Left ventricle myocardium inferior (tissue), 1 donor: ENCODE results near the gene TMEM182. TPM values are rescaled to one million over a fixed set of nuclear protein-coding genes. Genes with fewer than 3 reads are reported as not detected.

Experiments used
- DNase-seq: peaks from one replicate; pipeline ENCODE4 v3.0.0-alpha.2; 2020
- H3K27ac ChIP-seq: fragments of 200-600 bp; replicated peaks from 2 replicates; pipeline ENCODE4 v1.8.0; 2021
- H3K27me3 ChIP-seq: fragments of 200-600 bp; 2 replicates; pipeline ENCODE4 v1.8.0; 2021; ENCODE audit warnings: low read depth
- H3K36me3 ChIP-seq: fragments of 200-600 bp; 2 replicates; pipeline ENCODE4 v1.8.0; 2021
- H3K4me1 ChIP-seq: fragments of 200-600 bp; 2 replicates; pipeline ENCODE4 v1.8.0; 2021
- H3K4me3 ChIP-seq: fragments of 200-600 bp; 2 replicates; pipeline ENCODE4 v1.8.0; 2021; ENCODE audit warnings: mild to moderate bottlenecking, moderate library complexity
- H3K9me3 ChIP-seq: fragments of 200-600 bp; replicated peaks from 2 replicates; pipeline ENCODE4 v1.8.0; 2021
- intact Hi-C: fragments of 100-400 bp; cut with micrococcal nuclease; formaldehyde crosslinking; loops from one replicate; pipeline ENCODE4 v1.11.0; 2022
- total RNA-seq: library from RNA; stranded (reverse); fragmentation: NEBNext Ultra II Directional; extraction: Animal tissue kit (Norgen Biotek cat#: 25700); gene quantifications from one replicate; pipeline ENCODE4 v1.2.1, GENCODE V29; 2021
- TF ChIP-seq, protein P1 (sequence below): fragments of 200-600 bp; IDR thresholded peaks from 2 replicates; pipeline ENCODE4 v1.8.0; 2021; ENCODE audit warnings: antibody characterized with exemption, mild to moderate bottlenecking, borderline replicate concordance
- donor health status: DM: no; HTN: yes; CAD: no; lungs with severe emphysema.

Gene TMEM182
- total RNA-seq, 1 donor from 2014 or later: 174 TPM

GRCh38 chr2:102852867-102853266 lies 91.0 kb downstream of the TMEM182 start:
- peaks cover 7% of the 10 kb centered on the region for H3K9me3 ChIP-seq
- intact Hi-C loops: no loop called here
- no peak overlapping the region for H3K27ac ChIP-seq
- no peak for DNase-seq
- H3K27me3 ChIP-seq: peaks cover 7% of the 10 kb centered on the region
- no peaks in the 10 kb centered on the region for H3K36me3 ChIP-seq
- H3K4me1 ChIP-seq: peaks cover 9% of the 10 kb centered on the region
- TF ChIP-seq, protein P1, sequence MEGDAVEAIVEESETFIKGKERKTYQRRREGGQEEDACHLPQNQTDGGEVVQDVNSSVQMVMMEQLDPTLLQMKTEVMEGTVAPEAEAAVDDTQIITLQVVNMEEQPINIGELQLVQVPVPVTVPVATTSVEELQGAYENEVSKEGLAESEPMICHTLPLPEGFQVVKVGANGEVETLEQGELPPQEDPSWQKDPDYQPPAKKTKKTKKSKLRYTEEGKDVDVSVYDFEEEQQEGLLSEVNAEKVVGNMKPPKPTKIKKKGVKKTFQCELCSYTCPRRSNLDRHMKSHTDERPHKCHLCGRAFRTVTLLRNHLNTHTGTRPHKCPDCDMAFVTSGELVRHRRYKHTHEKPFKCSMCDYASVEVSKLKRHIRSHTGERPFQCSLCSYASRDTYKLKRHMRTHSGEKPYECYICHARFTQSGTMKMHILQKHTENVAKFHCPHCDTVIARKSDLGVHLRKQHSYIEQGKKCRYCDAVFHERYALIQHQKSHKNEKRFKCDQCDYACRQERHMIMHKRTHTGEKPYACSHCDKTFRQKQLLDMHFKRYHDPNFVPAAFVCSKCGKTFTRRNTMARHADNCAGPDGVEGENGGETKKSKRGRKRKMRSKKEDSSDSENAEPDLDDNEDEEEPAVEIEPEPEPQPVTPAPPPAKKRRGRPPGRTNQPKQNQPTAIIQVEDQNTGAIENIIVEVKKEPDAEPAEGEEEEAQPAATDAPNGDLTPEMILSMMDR: no peak
- H3K4me3 ChIP-seq: no peak overlapping the region

Other genes with a start within 250 kb of the TMEM182 start
- gene SLC9A2, start 142.5 kb upstream of the TMEM182 start, total RNA-seq: 0.25 TPM